Breast epithelium (tissue), 3 donors: ENCODE results near the gene MCTP2.

Source experiments
- POLR2A ChIP-seq: fragments of 450-650 bp; IDR thresholded peaks from one replicate; pipeline ENCODE4 v1.6.1; 2016; ENCODE audit warnings: antibody characterized with exemption, mild to moderate bottlenecking, moderate library complexity
- TF ChIP-seq, protein P1 (sequence below), 3 donors: fragments of 450-650 bp; IDR thresholded peaks; one replicate each; pipeline ENCODE4 v1.5.1; 2016 to 2017; ENCODE audit warnings: antibody characterized with exemption in 3 of 3, mild to moderate bottlenecking in 3 of 3, moderate library complexity in 3 of 3

DNA sequence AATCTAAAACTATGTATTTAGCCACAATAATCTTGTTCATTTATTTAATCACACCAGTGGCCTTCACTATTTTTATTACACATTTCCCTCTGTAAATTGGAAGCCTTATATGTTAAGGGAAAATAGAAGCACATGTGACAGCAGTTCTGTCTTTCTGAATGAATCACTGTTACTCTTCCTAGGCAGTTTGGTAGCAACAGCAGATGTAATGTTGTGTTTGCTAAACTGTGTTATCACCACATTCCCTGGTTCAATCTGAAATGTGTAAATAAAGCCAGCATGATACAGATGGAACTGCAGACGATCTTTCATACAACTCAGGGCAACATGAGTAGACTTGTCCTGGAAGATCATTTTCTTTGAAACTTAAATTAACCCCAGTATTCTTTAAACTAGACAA, 220.1 kb downstream of the MCTP2 start:
- TF ChIP-seq, protein P1, sequence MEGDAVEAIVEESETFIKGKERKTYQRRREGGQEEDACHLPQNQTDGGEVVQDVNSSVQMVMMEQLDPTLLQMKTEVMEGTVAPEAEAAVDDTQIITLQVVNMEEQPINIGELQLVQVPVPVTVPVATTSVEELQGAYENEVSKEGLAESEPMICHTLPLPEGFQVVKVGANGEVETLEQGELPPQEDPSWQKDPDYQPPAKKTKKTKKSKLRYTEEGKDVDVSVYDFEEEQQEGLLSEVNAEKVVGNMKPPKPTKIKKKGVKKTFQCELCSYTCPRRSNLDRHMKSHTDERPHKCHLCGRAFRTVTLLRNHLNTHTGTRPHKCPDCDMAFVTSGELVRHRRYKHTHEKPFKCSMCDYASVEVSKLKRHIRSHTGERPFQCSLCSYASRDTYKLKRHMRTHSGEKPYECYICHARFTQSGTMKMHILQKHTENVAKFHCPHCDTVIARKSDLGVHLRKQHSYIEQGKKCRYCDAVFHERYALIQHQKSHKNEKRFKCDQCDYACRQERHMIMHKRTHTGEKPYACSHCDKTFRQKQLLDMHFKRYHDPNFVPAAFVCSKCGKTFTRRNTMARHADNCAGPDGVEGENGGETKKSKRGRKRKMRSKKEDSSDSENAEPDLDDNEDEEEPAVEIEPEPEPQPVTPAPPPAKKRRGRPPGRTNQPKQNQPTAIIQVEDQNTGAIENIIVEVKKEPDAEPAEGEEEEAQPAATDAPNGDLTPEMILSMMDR (IDR thresholded peaks at IDR 0.05): no peak
- TF ChIP-seq POLR2A: no peak
